Endothelial cell of umbilical vein (primary cell): ENCODE results near the gene MAMDC2.

Experiments
- CTCF ChIP-seq, 2 donors: IDR thresholded peaks; 1 replicate in 1 of 2; 2 replicates in 1 of 2; pipeline ENCODE4 v1.5.1; 2011; ENCODE audit warnings: low read length in 2 of 2, mild to moderate bottlenecking in 2 of 2, moderate library complexity in 2 of 2, control low read depth in 1 of 2, inconsistent platforms in 1 of 2, low read depth in 1 of 2; ENCODE audit not compliant: insufficient read depth in 1 of 2; ENCODE audit errors: extremely low read depth in 1 of 2
- EZH2 ChIP-seq: IDR thresholded peaks from 2 replicates; pipeline ENCODE4 v1.6.1; 2012; ENCODE audit warnings: borderline replicate concordance, low read depth, mild to moderate bottlenecking, moderate library complexity, low read length, inconsistent platforms; ENCODE audit not compliant: severe bottlenecking
- FOS ChIP-seq: IDR thresholded peaks from 2 replicates; pipeline ENCODE4 v1.6.1; 2011; ENCODE audit warnings: mild to moderate bottlenecking, low read length, moderate library complexity, borderline replicate concordance; ENCODE audit not compliant: insufficient read depth
- GATA2 ChIP-seq: IDR thresholded peaks from 2 replicates; pipeline ENCODE4 v1.7.0; 2011; ENCODE audit warnings: low read depth, mild to moderate bottlenecking, moderate library complexity, mixed read lengths, low read length; ENCODE audit not compliant: insufficient read length, insufficient read depth
- JUN ChIP-seq: IDR thresholded peaks from 2 replicates; pipeline ENCODE4 v1.6.1; 2011; ENCODE audit warnings: borderline replicate concordance, low read depth; ENCODE audit not compliant: insufficient read length, insufficient read depth
- MYC ChIP-seq: IDR thresholded peaks from one replicate; pipeline ENCODE4 v1.6.1; 2011; ENCODE audit warnings: mild to moderate bottlenecking, low read depth, low read length
- POLR2A ChIP-seq: IDR thresholded peaks from 2 replicates; pipeline ENCODE4 v1.6.1; 2012; ENCODE audit warnings: low read depth, mild to moderate bottlenecking, control low read depth, low read length
- POLR2AphosphoS5 ChIP-seq: IDR thresholded peaks from 2 replicates; pipeline ENCODE4 v1.6.1; 2012; ENCODE audit warnings: low read depth, mild to moderate bottlenecking, control low read depth, low read length, moderate library complexity; ENCODE audit not compliant: insufficient read depth
- TF ChIP-seq, protein P1 (sequence below): IDR thresholded peaks from 2 replicates; pipeline ENCODE4 v1.6.1; 2011; ENCODE audit not compliant: insufficient read depth, insufficient read length

- TF ChIP-seq EZH2 (no peak), CTCF (IDR thresholded peaks at IDR 0.05; ENCODE audit: extremely low read depth in 1 of 2, insufficient read depth in 1 of 2, low read depth in 1 of 2, low read length in 2 of 2) (no peak), GATA2 (no peak), POLR2A (no peak), MYC (no peak), POLR2AphosphoS5 (no peak), FOS (no peak), JUN (no peak)
- TF ChIP-seq, protein P1, sequence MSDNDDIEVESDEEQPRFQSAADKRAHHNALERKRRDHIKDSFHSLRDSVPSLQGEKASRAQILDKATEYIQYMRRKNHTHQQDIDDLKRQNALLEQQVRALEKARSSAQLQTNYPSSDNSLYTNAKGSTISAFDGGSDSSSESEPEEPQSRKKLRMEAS, result no peak
Measured at GRCh38 chr9:70060148-70060882, 16.7 kb downstream of the MAMDC2 start.
